SKM-1 treated with dmso at 0.1 percent for 144 hours (cell line): ENCODE results near the gene CMPK1.

Source experiments
- DNase-seq: peaks from one replicate; lab custom pipeline; 2025; ENCODE audit not compliant: unreplicated experiment; lab: John Stamatoyannopoulos, UW

Gene CMPK1

GRCh38 chr1:47418681-47419325 is 85.2 kb downstream of the CMPK1 start:
- DNase-seq, result no peak

- no peak for DNase-seq
Observed at GRCh38 chr1:47420547-47420946, 87.0 kb downstream of the CMPK1 start.

- no peak for DNase-seq
Observed at GRCh38 chr1:47423872-47424271, 90.3 kb downstream of the CMPK1 start.

GRCh38 chr1:47424336-47424982 is 90.9 kb downstream of the CMPK1 start:
- no peak for DNase-seq
